Measurements from ENCODE around the gene NPB.

The NPB gene

GRCh38 chr17:81902023-81902652 is at the start of gene NPB:
Gene NPB (plus strand): TSS chr17:81902238. CDS start chr17:81902278, 40 bp downstream.
- peak; percentile 54 for DNase-seq (ENCODE audit: low spot score)

GRCh38 chr17:81854974-81855774 is 46.9 kb upstream of the NPB start:
- no peak for DNase-seq (ENCODE audit: low spot score)

- DNase-seq (ENCODE audit: low spot score) = no peak
These were observed 43.7 kb upstream of the NPB start for GRCh38 chr17:81858170-81858966.

- no peak for DNase-seq (ENCODE audit: low spot score)
These were observed 42.8 kb upstream of the NPB start for GRCh38 chr17:81858967-81859905.

GRCh38 chr17:81859906-81860755 is 41.9 kb upstream of the NPB start, which contains the start of gene P4HB:
Gene P4HB (minus strand): TSS chr17:81860535. CDS start chr17:81860471, 64 bp downstream.
- no peak for DNase-seq (ENCODE audit: low spot score)

- peak; percentile 100 for DNase-seq (ENCODE audit: low spot score)
These were observed 41.1 kb upstream of the NPB start for GRCh38 chr17:81860756-81861568.

- DNase-seq (ENCODE audit: low spot score) = no peak
These were observed 38.8 kb upstream of the NPB start for GRCh38 chr17:81863123-81863675.

GRCh38 chr17:81863833-81864768 is 37.9 kb upstream of the NPB start:
- DNase-seq (ENCODE audit: low spot score) = no peak

GRCh38 chr17:81865358-81865732 is 36.7 kb upstream of the NPB start:
- DNase-seq (ENCODE audit: low spot score) = no peak

- DNase-seq (ENCODE audit: low spot score) = no peak
These were observed 36.2 kb upstream of the NPB start for GRCh38 chr17:81865733-81866439.

- no peak for DNase-seq (ENCODE audit: low spot score)
These were observed 35.4 kb upstream of the NPB start for GRCh38 chr17:81866440-81867169.

- no peak for DNase-seq (ENCODE audit: low spot score)
These were observed 34.7 kb upstream of the NPB start for GRCh38 chr17:81867170-81867990.

- DNase-seq (ENCODE audit: low spot score) = no peak
These were observed 33.9 kb upstream of the NPB start for GRCh38 chr17:81867991-81868673.

- no peak for DNase-seq (ENCODE audit: low spot score)
These were observed 33.3 kb upstream of the NPB start for GRCh38 chr17:81868674-81869220.
